IPS-18a (cell line): ENCODE data around the gene UBAP2.

Experiments
- H3K27ac ChIP-seq: one replicate; pipeline ENCODE4 v1.5.1; 2013; ENCODE audit warnings: low read length
- H3K27me3 ChIP-seq: one replicate; pipeline ENCODE4 v1.6.1; 2013; ENCODE audit warnings: mild to moderate bottlenecking, low read length; ENCODE audit not compliant: control insufficient read depth, insufficient read depth
- H3K36me3 ChIP-seq: one replicate; pipeline ENCODE4 v1.6.1; 2013; ENCODE audit warnings: low read depth, low read length; ENCODE audit not compliant: control insufficient read depth
- H3K4me1 ChIP-seq: one replicate; pipeline ENCODE4 v1.6.1; 2013; ENCODE audit warnings: low read depth, low read length; ENCODE audit not compliant: control insufficient read depth
- H3K4me3 ChIP-seq: one replicate; pipeline ENCODE4 v1.5.1; 2013; ENCODE audit warnings: low read length
- H3K9ac ChIP-seq: one replicate; pipeline ENCODE4 v1.6.1; 2013; ENCODE audit warnings: mild to moderate bottlenecking, low read length, moderate library complexity
- H3K9me3 ChIP-seq: one replicate; pipeline ENCODE4 v1.6.1; 2013; ENCODE audit warnings: low read depth, low read length; ENCODE audit not compliant: control insufficient read depth

UBAP2 gene

DNA sequence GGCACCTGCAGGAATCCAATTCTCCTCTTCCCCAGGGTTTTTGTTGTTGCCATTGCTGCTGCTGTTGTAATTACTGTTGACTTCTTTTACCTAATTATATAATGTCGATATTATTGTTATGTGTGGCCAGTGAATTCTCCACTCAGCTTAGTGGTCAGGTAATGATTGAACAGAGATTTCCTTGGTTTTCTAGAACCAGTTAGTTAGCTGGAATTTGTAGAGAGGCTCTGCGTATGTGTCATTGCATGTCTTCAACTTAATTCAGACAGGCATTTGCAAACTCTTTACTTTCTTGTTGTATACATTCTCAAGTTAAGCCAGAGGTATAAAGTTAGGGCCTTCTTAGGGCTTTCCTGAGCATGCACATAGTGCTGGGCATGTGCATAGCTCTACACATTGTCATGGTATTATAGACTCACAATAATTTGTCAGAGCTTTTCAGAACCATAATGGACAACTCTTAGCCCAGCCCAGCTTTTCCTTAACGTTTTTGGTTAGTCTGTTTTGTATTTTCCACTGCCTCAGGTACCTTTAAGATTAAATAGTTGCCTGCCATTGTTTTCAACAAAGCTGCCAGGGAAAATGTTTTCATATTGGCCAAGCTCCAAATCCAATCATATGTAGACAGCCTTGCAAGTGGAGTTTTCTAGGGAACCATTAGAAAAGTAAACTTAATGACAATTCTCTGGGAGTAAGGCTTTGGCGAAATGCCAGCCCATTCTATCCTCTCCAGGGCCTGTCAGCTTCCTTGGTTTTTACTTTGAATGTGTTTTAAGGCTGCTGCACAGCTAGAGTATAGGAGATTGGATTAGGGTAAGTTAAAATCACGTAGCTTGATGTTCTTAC, 163.6 kb downstream of the UBAP2 start:
- no peak overlapping the region for H3K4me3 ChIP-seq
- H3K27me3 ChIP-seq, result no peaks in the 10 kb centered on the region
- H3K36me3 ChIP-seq, result peaks cover 3% of the 10 kb centered on the region
- no peaks in the 10 kb centered on the region for H3K9me3 ChIP-seq
- no peak overlapping the region for H3K9ac ChIP-seq
- no peak overlapping the region for H3K27ac ChIP-seq
- H3K4me1 ChIP-seq, result peaks cover 9% of the 10 kb centered on the region

DNA sequence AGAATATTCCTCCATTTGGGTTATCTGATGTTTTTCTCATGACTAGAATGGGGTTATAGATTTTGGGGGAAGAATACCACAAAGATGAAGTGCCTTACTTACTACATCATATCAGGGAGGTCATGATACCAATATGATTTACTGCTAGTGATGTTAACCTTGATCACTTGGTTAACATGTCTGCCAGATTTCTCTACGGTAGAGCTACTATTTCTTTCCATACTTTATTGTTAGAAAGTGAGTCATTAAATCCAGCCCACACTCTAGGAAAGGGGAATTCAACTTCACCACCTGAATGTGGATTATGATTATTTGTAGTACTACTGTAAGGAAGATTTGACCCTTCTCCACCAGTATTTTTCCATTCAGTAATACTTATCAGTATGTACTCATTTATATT, 167.1 kb downstream of the UBAP2 start:
- H3K9me3 ChIP-seq, result no peaks in the 10 kb centered on the region
- no peak overlapping the region for H3K4me3 ChIP-seq
- no peaks in the 10 kb centered on the region for H3K27me3 ChIP-seq
- peaks cover 9% of the 10 kb centered on the region for H3K4me1 ChIP-seq
- no peak overlapping the region for H3K27ac ChIP-seq
- no peak overlapping the region for H3K9ac ChIP-seq
- no peaks in the 10 kb centered on the region for H3K36me3 ChIP-seq

GRCh38 chr9:33880211-33881089, 168.2 kb downstream of the UBAP2 start:
- H3K9me3 ChIP-seq, result no peaks in the 10 kb centered on the region
- H3K27ac ChIP-seq, result no peak overlapping the region
- no peaks in the 10 kb centered on the region for H3K36me3 ChIP-seq
- H3K4me3 ChIP-seq, result no peak overlapping the region
- no peak overlapping the region for H3K9ac ChIP-seq
- peaks cover 9% of the 10 kb centered on the region for H3K4me1 ChIP-seq
- H3K27me3 ChIP-seq, result no peaks in the 10 kb centered on the region

DNA sequence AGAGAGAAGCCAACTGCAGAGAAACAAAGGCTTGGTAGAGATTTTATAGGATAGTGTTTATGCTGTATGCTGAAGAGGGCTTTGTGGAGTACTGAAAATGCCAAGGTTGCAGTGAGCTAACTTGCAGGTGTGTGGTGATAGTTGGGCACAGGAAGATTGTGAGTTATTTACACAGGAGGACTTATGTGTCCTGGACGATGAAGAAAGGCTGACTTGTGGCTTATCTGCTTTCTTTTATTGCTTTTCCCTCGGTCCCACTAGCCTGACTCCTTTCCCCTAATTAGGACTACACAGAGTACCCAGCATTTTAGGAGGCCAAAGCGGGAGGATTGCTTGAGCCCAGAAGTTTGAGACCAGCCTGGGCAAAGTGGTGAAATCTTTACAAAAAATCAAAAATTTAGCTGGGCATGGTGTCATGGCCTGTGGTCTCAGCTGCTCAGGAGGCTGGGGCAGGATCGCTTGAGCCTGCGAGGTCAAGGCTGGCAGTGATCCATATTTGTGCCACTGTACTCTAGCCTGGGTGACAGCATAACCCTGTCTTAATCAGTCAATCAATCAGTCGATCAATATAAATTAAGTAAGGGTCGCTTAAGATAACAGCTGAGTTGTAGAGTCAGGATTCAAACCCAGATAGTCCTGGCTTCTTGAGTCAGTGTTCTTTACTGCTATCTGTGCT, 169.9 kb downstream of the UBAP2 start:
- Histone ChIP-seq H3K9ac (no peak overlapping the region), H3K27me3 (no peaks in the 10 kb centered on the region), H3K9me3 (no peaks in the 10 kb centered on the region), H3K4me3 (no peak overlapping the region), H3K4me1 (peaks cover 9% of the 10 kb centered on the region), H3K36me3 (no peaks in the 10 kb centered on the region), H3K27ac (no peak overlapping the region)

DNA sequence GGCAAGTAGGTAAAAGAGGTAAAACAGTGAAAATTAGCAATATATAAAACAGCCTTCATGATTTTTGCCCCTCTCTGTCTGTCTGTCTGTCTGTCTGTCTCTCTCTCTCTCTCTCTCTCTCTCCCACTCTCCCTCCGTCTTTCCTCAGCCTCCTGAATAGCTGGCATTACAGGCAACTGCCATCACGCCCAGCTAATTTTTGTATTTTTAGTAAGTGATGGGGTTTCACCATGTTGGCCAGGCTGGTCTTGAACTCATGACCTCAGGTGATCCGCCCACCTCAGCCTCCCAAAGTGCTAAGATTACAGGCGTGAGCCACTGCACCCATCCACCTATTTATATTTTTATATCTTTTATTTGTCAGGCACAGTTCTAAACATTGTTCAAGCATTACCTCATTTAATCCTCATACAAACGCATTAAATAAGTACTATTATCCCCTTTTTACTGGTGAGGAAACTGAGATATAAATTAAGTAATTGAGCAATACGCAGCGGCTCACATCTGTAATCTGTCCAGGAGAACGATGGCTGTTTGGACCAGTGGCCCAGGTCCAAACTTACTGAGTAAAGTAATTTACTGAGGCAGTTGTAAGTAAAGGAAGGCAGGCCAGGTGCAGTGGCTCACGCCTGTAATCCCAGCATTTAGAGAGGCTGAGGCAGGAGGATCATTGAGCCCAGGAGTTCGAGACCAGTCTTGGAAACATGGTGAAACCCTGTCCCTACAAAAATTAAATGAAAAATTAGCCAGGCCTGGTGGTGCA, 170.8 kb downstream of the UBAP2 start:
- H3K9ac ChIP-seq, result no peak overlapping the region
- H3K27me3 ChIP-seq, result no peaks in the 10 kb centered on the region
- H3K4me3 ChIP-seq, result no peak overlapping the region
- H3K4me1 ChIP-seq, result peaks cover 9% of the 10 kb centered on the region
- no peaks in the 10 kb centered on the region for H3K36me3 ChIP-seq
- H3K27ac ChIP-seq, result no peak overlapping the region
- H3K9me3 ChIP-seq, result no peaks in the 10 kb centered on the region
